Karpas-422 (cell line): Measurements from ENCODE around the gene ZNF784. TPM values are rescaled to one million over a fixed set of nuclear protein-coding genes. Genes with fewer than 3 reads are reported as not detected.
"Not testable (repeated sequence)": the region's sequence is repeated elsewhere in the genome, so short reads cannot be mapped to it uniquely, and the experiment has no call there.

Source experiments
- DNase-seq: peaks from one replicate; pipeline ENCODE4 v3.0.0-alpha.2; 2015
- H2AFZ ChIP-seq: fragments of 200-600 bp; sonication (generic); 2 replicates; pipeline ENCODE4 v1.6.1; 2014; ENCODE audit warnings: antibody characterized with exemption, low read length, mixed read lengths
- H3K27ac ChIP-seq: fragments of 200-600 bp; sonication (generic); 2 replicates; pipeline ENCODE4 v1.5.1; 2014; ENCODE audit warnings: mild to moderate bottlenecking, low read length, moderate library complexity
- H3K27me3 ChIP-seq: fragments of 200-600 bp; sonication (generic); 2 replicates; pipeline ENCODE4 v1.6.1; 2014; ENCODE audit warnings: low read length, mixed read lengths
- H3K36me3 ChIP-seq: fragments of 200-600 bp; sonication (generic); 2 replicates; pipeline ENCODE4 v1.6.1; 2014; ENCODE audit warnings: low read length, mixed read lengths; ENCODE audit not compliant: insufficient read depth
- H3K4me1 ChIP-seq: fragments of 200-600 bp; sonication (generic); 2 replicates; pipeline ENCODE4 v1.6.1; 2014; ENCODE audit warnings: mild to moderate bottlenecking, low read length, mixed read lengths
- H3K4me2 ChIP-seq: fragments of 200-600 bp; sonication (generic); 2 replicates; pipeline ENCODE4 v1.6.1; 2014; ENCODE audit warnings: low read length, low read depth, mild to moderate bottlenecking; ENCODE audit not compliant: poor library complexity, severe bottlenecking
- H3K4me3 ChIP-seq: fragments of 200-600 bp; sonication (generic); 2 replicates; pipeline ENCODE4 v1.5.1; 2014; ENCODE audit warnings: mild to moderate bottlenecking, antibody characterized with exemption, low read length, mixed read lengths
- H3K79me2 ChIP-seq: fragments of 200-600 bp; sonication (generic); 2 replicates; pipeline ENCODE4 v1.6.1; 2014; ENCODE audit warnings: mild to moderate bottlenecking, low read length, mixed read lengths
- H3K9ac ChIP-seq: fragments of 200-600 bp; sonication (generic); 2 replicates; pipeline ENCODE4 v1.6.0; 2014; ENCODE audit warnings: low read length
- H3K9me2 ChIP-seq: fragments of 200-600 bp; sonication (generic), shearing (Covaris generic); replicated peaks from 2 replicates; pipeline ENCODE4 v1.6.0; 2014; ENCODE audit warnings: mild to moderate bottlenecking, low read length, moderate library complexity; ENCODE audit not compliant: insufficient read depth
- H3K9me3 ChIP-seq: fragments of 300-700, 200-600 bp; sonication (generic); 2 replicates; pipeline ENCODE4 v1.6.1; 2014; ENCODE audit warnings: low read length, mixed read lengths
- H4K20me1 ChIP-seq: fragments of 200-600 bp; sonication (generic); 2 replicates; pipeline ENCODE4 v1.6.1; 2014; ENCODE audit warnings: mild to moderate bottlenecking, antibody characterized with exemption, low read length, low read depth; ENCODE audit not compliant: insufficient read depth
- total RNA-seq: library from RNA; depleted of rRNA; stranded (reverse); fragments of >200 nt; shearing (Covaris generic); gene quantifications from 2 replicates; pipeline ENCODE4 v1.2.3, GENCODE V29; 2014; ENCODE audit warnings: low replicate concordance

The ZNF784 gene
- total RNA-seq, 1 experiment from 2014 or later = 2.8 TPM

DNA sequence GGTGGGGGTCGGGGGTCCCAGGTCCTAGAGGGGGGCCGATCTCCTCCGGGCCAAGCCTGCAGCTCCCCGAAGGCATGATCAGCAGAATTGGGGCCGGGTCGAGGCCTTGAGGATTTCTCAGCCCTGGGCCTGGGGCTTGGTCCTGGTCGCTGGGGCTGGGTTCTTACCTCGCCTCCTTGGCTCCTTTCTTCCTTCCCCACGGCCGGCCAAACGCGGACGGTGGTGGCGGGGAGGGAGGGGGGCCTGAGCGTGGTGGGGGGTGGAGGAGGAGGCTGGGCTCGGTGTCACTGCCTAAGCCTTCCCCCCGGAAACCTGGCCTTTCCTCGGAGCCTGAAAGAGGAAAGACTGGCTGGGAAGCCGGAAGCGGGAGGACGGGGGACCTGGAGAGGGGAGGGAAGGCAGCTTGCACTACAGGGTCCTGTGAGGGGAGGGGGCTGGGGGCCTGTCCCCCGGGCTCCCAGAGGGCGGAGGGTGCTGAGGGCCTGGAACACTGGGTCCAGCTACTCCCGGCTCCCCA lies 43.7 kb downstream of the ZNF784 start, which contains the start of gene ZNF579:
Gene ZNF579, minus strand, starts transcription at position 221 of the 517 bp plus-strand sequence. CDS start 1,209 bp downstream, outside the sequence.
- H3K27ac ChIP-seq = peak within 1 kb of the TSS; percentile 67
- H2AFZ ChIP-seq = peak within 1 kb of the TSS; percentile 74; the same call in 1 of the 2 replicates
- H3K9me3 ChIP-seq = no peaks in the 10 kb centered on the region
- peak within 1 kb of the TSS; percentile 98 for H3K9ac ChIP-seq
- H4K20me1 ChIP-seq = peaks cover 14% of the 10 kb centered on the region
- peak within 1 kb of the TSS; percentile 78 for H3K4me2 ChIP-seq
- peak; percentile 97 for DNase-seq
- peak within 1 kb of the TSS; percentile 90 for H3K4me3 ChIP-seq
- H3K79me2 ChIP-seq = peaks cover 18% of the 10 kb centered on the region
- peaks cover 6% of the 10 kb centered on the region; the same call in 1 of the 2 replicates for H3K36me3 ChIP-seq
- peaks cover 17% of the 10 kb centered on the region for H3K4me1 ChIP-seq
- H3K27me3 ChIP-seq = no peaks in the 10 kb centered on the region
- H3K9me2 ChIP-seq = no peaks in the 10 kb centered on the region

DNA sequence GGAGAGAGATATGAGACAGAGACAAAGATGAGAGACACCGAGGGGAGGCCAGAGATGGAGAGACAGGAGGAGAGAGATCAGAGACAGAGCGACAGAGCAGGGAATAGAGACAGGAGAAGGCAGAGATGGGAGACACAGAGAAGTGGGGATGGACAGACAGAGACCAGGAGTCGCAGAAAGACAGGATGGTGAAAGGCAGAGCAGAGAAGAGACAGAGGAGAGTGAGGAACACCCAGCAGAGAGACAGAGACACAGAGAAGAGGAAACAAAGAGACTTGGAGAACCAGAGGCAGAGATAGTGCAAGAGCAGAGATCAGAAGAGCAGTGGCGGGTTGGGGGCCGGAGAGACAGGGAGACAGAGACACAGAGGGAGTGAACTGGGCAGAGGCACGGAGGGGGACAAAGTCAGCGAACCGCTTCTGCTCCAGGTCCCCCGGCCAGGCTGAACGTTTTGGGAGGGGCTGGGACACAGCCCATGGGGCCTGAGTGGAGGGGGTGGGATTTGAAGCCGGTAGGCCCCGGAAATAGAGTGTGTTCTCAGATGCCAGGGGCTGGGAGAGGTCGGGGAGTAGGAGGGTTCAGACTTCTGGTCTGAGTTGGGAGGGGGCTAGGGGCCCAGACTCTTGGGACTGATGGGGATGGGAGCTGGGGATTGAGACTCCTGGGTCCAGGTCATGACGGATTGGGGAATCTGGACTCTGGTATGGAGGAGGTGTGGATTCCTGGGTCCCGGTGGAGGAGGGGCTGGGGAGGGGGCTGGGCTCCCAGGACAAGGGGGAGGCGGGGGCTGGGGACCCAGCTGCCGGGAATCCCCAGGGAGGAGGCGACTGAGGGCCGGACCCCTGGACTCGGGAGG lies 44.4 kb downstream of the ZNF784 start:
- H2AFZ ChIP-seq = no peak overlapping the region; the same call in 1 of the 2 replicates
- DNase-seq = peak; percentile 71

DNA sequence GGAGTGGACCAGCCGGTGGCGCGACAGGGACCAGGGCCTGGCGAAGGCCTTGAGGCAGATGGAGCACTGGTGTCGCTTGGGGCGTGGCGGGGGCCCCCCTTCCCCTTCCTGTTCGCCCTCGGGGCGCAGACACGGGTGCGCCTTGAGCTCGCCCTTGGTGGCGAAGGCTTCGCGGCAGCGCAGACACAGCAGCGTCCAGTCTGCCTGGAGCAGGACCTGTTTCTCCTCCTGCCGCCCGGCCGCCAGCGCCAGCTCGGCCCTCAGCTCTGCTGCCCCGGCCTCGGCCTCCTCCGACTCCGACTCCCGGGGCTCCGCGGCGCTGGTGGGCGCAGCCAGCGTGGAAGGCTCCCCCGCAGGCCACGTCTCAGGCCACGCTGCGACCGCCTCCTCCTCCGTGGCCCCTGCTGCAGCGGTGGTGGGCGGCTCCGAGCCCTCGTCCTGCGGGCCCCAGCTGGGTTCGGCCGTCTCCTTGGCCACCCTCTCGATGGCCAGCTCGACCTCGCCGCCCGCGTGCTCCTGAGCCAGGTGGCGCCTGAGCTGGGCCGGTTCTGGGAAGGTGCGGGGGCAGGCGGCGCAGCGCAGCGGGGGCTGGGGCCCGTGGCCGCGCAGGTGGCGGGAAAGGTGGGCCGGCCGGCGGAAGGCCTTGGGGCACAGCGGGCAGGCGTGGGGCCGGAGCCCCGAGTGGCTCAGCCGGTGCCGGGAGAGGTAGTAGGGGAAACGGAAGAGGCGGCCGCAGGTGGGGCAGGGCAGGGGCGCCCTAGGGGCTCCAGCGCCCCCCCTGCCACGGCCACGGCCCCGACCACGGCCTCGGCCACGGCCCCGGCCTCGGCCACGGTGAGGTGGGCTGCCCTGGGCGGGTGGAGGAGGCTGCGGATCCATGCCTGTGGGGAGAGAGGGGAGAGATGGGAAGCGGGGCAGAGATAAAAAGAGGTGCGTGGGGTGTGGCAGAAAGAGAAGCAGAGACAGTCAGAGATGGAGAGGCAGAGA lies 45.3 kb downstream of the ZNF784 start:
- peak overlapping the region; percentile 78 for H3K4me2 ChIP-seq
- peaks cover 12% of the 10 kb centered on the region for H3K4me1 ChIP-seq
- H3K9me2 ChIP-seq = no peaks in the 10 kb centered on the region
- no peaks in the 10 kb centered on the region for H3K9me3 ChIP-seq
- H3K79me2 ChIP-seq = peaks cover 18% of the 10 kb centered on the region
- peak overlapping the region; percentile 98 for H3K9ac ChIP-seq
- H3K27ac ChIP-seq = 0 out of 2 replicates have a peak overlapping the region, but pooled peaks have one; percentile 67
- H4K20me1 ChIP-seq = peaks cover 14% of the 10 kb centered on the region
- H3K4me3 ChIP-seq = peak overlapping the region; percentile 90
- H3K27me3 ChIP-seq = no peaks in the 10 kb centered on the region
- H2AFZ ChIP-seq = no peak overlapping the region
- H3K36me3 ChIP-seq = peaks cover 6% of the 10 kb centered on the region; the same call in 1 of the 2 replicates
- no peak for DNase-seq

More for the DNA sequence above, 44.4 kb downstream of the ZNF784 start:
- no peaks in the 10 kb centered on the region for H3K9me2 ChIP-seq
- peak overlapping the region; percentile 78 for H3K4me2 ChIP-seq
- peaks cover 12% of the 10 kb centered on the region for H3K4me1 ChIP-seq
- peaks cover 14% of the 10 kb centered on the region for H4K20me1 ChIP-seq
- peaks cover 18% of the 10 kb centered on the region for H3K79me2 ChIP-seq
- no peaks in the 10 kb centered on the region for H3K27me3 ChIP-seq
- peak overlapping the region; percentile 98 for H3K9ac ChIP-seq
- peak overlapping the region; percentile 67 for H3K27ac ChIP-seq
- H3K9me3 ChIP-seq = no peaks in the 10 kb centered on the region
- peak overlapping the region; percentile 90 for H3K4me3 ChIP-seq
- H3K36me3 ChIP-seq = peaks cover 6% of the 10 kb centered on the region; the same call in 1 of the 2 replicates

DNA sequence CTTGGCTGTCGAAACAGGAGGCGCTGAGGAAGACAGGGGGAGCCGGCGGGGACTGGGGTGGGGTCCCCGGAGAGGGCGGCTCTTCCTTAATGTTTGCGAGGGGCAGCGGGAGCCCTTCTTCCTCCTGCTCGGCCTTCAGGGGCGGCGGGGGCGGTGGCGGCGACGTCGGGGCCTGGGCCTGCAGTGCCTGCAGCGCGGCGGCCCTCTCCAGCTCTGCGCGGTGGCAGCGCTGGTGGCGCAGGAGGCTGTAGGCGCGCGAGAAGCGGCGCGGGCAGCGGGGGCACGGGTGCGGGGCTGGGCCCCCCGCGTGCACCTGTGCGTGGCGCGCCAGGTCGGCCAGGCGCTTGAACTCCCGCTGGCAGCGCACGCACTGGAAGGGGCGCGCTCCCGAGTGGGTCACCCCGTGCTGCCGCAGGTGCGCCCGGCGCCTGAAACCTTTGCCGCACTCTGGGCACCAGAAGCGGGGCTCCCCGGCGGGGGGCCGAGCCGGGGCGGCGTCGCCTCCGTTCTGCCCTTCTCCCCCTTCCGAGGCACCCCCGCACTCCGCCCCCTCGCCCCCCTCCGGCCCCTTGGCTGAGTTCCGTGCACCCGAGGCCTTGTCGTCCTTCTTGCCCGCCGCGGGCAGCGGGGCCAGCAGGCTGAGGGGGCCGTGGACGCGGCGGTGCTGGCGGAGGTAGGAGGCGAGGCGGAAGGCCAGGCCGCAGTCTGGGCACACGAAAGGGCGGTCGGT lies 46.2 kb downstream of the ZNF784 start:
- peaks cover 6% of the 10 kb centered on the region; the same call in 1 of the 2 replicates for H3K36me3 ChIP-seq
- no peak overlapping the region for H3K4me3 ChIP-seq
- peaks cover 14% of the 10 kb centered on the region for H4K20me1 ChIP-seq

DNA sequence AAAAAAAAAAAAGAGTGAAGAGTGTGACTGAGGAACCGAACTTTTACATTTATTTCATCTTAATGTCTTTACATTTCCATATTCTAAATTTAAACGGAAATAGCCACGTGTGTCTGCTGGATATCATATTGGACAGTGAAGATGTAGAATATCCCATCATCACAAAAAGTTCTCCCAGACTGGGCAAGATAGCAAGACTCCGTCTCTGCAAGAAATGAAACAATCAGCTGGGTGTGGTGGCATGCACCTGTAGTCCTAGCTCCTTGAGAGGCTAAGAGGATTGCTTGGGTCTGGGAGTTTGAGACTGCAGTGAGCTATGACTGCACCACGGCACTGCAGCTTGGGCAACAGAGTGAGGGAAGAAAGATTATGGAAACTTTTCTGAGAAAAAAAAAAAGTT lies 47.6 kb downstream of the ZNF784 start:
- no peak overlapping the region for H3K9ac ChIP-seq
- peaks cover 14% of the 10 kb centered on the region for H4K20me1 ChIP-seq
- H3K36me3 ChIP-seq = peaks cover 6% of the 10 kb centered on the region; the same call in 1 of the 2 replicates

More for the DNA sequence above, 46.2 kb downstream of the ZNF784 start:
- Histone ChIP-seq H3K9ac (no peak overlapping the region), H3K27me3 (no peaks in the 10 kb centered on the region), H3K79me2 (peaks cover 18% of the 10 kb centered on the region), H3K4me2 (no peak overlapping the region), H2AFZ (no peak overlapping the region), H3K4me1 (peaks cover 12% of the 10 kb centered on the region), H3K9me3 (no peaks in the 10 kb centered on the region), H3K9me2 (no peaks in the 10 kb centered on the region), H3K27ac (no peak overlapping the region)
- no peak for DNase-seq

DNA sequence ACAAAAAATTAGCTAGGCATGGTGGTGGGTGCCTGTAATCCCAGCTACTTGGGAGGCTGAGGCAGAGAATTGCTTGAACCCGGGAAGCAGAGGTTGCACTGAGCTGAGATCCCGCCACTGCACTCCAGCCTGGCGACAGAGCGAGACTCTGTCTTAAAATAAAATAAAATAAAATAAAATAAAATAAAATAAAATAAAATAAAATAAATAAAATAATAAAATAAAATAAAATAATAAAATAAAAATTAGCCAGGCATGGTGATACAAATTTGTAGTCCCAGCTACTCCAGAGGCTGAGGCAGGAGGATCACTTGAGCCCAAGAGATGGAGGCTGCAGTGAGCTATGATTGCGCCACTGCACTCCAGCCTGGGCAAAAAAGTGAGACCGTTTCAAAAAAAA lies 50.4 kb downstream of the ZNF784 start:
- H3K36me3 ChIP-seq, H3K4me1 ChIP-seq, DNase-seq, H2AFZ ChIP-seq, H3K79me2 ChIP-seq, H3K27me3 ChIP-seq, H3K27ac ChIP-seq, H3K4me2 ChIP-seq, H3K9ac ChIP-seq, H3K9me3 ChIP-seq, H4K20me1 ChIP-seq, H3K4me3 ChIP-seq, H3K9me2 ChIP-seq: not testable (repeated sequence)

More for the DNA sequence above, 47.6 kb downstream of the ZNF784 start:
- no peaks in the 10 kb centered on the region for H3K9me3 ChIP-seq
- no peak overlapping the region for H3K4me3 ChIP-seq
- no peaks in the 10 kb centered on the region for H3K9me2 ChIP-seq
- DNase-seq = no peak
- H3K27me3 ChIP-seq = no peaks in the 10 kb centered on the region
- peaks cover 12% of the 10 kb centered on the region for H3K4me1 ChIP-seq
- H3K79me2 ChIP-seq = peaks cover 18% of the 10 kb centered on the region
- H3K27ac ChIP-seq = no peak overlapping the region
- H2AFZ ChIP-seq = no peak overlapping the region
- H3K4me2 ChIP-seq = no peak overlapping the region
